Motor neuron (in vitro differentiated cells): ENCODE measurements around the gene KRT83. TPM values are rescaled to one million over a fixed set of nuclear protein-coding genes. Genes with fewer than 3 reads are reported as not detected.
"Not testable (repeated sequence)": the region's sequence is repeated elsewhere in the genome, so short reads cannot be mapped to it uniquely, and the experiment has no call there.

Experiments
- ATAC-seq, 8 experiments: fragments of 200-7000 bp; cut with Tn5 transposase; replicated peaks in 6 of 8; 2 replicates each; pipeline ENCODE4 v1.8.0; 2021; ENCODE audit warnings: mild to moderate bottlenecking in 8 of 8, moderate library complexity in 8 of 8
- H3K27ac ChIP-seq, 2 donors: fragments of 250-450 bp; sonication (Bioruptor Pico); 2 replicates each; pipeline ENCODE4 v1.9.0; 2021; ENCODE audit warnings: antibody characterized with exemption in 2 of 2, mild to moderate bottlenecking in 2 of 2, moderate library complexity in 1 of 2
- H3K4me1 ChIP-seq, 2 donors: fragments of 250-450 bp; sonication (Bioruptor Pico); replicated peaks in 1 of 2; 2 replicates each; pipeline ENCODE4 v1.6.1; 2021; ENCODE audit warnings: antibody characterized with exemption in 2 of 2, mild to moderate bottlenecking in 2 of 2, moderate library complexity in 1 of 2
- H3K4me3 ChIP-seq, 5 donors: fragments of 250-450 bp; sonication (Bioruptor Pico); 2 replicates each; pipeline ENCODE4 v1.9.0; 2021; ENCODE audit warnings: antibody characterized with exemption in 5 of 5, mild to moderate bottlenecking in 5 of 5, moderate library complexity in 4 of 5
- WGBS, 10 experiments: fragments of 450-650 bp; shearing (Covaris generic); methylation state at CpG; one replicate each; pipeline ENCODE4 v1.0.0; 2022; 5-methylcytosine and 5-hydroxymethylcytosine counted together
- in situ Hi-C, 9 experiments: fragments of 400-800 bp; cut with MboI; loops; one replicate each; pipeline ENCODE4 v1.15.0; 2021; ENCODE audit warnings: low sequenced_read_pairs in 9 of 9, low pct_unique_long_range_greater_than_20kb in 2 of 9; ENCODE audit not compliant: unreplicated experiment in 9 of 9
- total RNA-seq, 8 experiments: library from RNA; unstranded; fragments of 300-600 nt; gene quantifications; 2 replicates each; pipeline versions ENCODE4 v1.2.3 to v1.2.4, GENCODE V29; 2022

Gene KRT83
- total RNA-seq, 8 experiments from 2014 or later: 0.14 to 0.28 TPM; not detected in 6

DNA sequence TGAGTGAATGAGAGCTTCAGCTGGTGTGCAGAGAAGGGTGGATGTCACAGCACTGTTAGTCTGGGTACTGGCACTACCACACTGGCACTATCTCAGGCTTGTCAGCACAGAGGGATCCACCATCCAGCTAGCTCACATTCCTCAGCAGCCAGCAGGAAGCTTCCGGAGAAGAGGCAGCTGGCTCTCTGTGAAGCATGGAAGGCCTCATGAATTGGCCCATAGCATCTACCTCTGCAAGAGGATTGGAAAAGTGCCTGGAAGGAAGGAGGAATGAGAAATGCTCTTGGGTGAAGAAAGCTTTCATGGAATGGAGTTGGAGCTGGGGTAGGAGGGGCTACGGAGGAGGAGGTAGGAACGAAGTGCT, 9.9 kb downstream of the KRT83 start:
- no peak for ATAC-seq
- no peak overlapping the region for H3K4me3 ChIP-seq
- in situ Hi-C loops: no loop called here
- H3K4me1 ChIP-seq: no peaks in the 10 kb centered on the region
- no peak overlapping the region for H3K27ac ChIP-seq
- 50 to 100% (median 83%) methylated on average over 1 to 3 of the region's 3 CpGs; no CpG with 5 or more reads in 5 of the 10 experiments for WGBS, 10 experiments

DNA sequence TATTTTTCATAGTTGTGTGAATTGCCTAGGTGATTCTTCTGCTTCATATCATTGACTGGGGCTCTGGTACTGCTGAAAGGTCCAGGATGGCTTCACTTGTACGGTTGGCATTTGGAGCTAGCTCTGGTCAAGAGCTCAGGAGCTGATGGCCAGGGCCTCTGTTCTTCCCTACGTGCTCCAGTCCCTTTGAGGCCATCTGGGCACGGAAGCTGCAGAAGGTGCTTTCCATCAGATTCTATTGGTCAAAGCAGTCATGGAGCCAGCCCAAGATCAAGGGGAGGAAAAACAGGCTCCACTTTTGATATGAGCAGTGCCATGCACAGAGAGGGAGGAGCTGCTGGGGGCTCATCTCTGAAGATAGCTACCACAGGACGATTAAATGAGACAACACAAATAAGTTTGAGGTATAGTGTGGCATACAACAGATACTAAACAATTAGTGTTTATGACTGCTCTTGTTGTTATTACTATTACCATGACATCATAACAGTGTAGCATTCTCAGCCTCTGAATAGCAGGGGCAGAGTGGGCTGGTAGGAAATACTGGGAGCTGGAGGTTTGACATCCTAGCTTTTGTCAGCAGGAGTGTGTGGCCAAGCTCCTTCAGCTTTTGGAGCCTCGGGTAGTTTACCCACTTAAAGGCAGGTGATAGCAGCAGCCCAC, 10.4 kb downstream of the KRT83 start:
- no peak for ATAC-seq
- 0 to 90% (median 50%) methylated on average over 1 to 4 of the region's 5 CpGs; no CpG with 5 or more reads in 1 of the 10 experiments for WGBS, 10 experiments
- no peaks in the 10 kb centered on the region for H3K4me1 ChIP-seq
- no peak overlapping the region for H3K27ac ChIP-seq
- no peak overlapping the region for H3K4me3 ChIP-seq
- in situ Hi-C loops: no loop called here

DNA sequence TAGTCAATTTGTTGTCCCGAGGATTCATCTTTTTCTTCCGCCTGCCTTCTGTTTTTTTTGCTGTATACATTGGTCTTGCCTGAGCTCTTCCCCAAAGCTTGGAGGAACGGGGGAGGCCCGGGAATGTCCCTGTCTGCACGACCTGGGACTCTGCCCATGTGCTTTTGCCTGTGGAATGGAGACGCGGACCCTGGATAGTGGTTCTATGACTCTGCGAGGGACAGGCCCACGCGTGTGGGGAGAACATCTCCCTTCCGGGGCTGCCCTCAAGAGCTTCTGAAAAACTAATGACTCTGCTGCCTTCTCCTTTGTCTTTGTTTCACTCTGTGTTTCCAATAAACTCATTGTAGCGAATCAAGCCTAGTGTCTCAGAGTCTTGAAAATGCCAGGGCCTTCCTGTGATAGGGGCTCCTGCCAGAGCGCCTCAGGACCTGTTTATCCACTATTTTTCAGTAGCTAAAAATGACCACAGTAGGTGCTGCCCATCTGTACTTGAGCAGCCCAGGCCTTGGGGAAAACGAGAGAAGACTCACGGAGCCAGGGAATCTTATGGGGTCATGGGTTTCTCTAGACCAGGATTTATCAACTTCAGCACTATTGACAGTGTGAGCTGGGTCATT, 12.3 kb downstream of the KRT83 start:
- peak in 2 of 8 experiments; percentile 19 to 29 for ATAC-seq
- Histone ChIP-seq H3K4me1 (no peaks in the 10 kb centered on the region), H3K4me3 (peak overlapping the region; percentile 25 to 41 (median 31)), H3K27ac (no peak overlapping the region)
- in situ Hi-C loops: no loop called here
- 39 to 100% (median 77%) methylated on average over 1 to 7 of the region's 15 CpGs; no CpG with 5 or more reads in 2 of the 10 experiments for WGBS, 10 experiments

DNA sequence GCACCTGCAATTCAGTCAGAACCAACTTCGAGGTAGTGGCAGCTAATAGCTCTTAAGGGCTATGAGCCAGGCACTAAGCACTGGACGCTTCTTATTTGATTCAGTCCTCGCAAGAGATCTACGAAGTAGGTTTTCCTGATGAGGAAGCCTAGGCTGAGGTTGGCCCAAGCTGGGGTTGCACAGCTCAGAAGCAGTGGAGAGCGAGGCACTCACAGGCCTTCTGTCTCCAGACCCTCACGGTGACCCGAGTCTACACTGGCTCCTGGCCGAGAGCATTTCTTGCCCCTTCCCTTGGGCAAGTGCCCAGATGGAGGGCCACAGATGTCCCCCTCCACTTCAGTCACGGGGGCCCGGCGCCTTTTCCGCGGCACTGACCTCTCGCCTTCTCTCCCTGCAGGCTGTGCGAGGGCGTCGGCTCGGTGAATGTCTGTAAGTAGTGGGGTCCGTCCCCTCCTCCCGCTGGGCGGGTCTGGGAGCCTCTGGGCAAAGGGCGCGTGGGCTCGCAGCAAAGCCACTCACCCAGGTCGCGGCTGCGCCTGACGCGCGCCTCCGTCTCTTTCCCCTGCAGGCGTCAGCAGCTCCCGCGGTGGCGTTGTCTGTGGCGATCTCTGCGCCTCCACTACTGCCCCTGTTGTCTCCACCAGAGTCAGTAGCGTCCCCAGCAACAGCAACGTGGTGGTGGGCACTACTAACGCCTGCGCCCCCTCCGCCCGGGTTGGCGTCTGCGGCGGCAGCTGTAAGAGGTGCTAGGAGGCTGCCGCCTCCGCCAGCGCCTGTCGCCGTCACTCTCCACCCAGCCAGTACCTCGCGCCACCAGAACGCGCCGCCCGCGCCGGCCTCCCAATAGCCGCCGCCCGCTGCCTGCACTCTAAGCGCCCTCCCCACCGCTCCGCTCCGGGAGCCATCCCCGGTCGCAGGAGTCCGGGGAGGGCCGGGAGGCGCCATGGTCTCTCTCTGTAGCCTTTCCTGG, 13.1 kb downstream of the KRT83 start:
- 3 to 100% (median 34%) methylated on average over 1 to 13 of the region's 71 CpGs; no CpG with 5 or more reads in 2 of the 10 experiments for WGBS, 10 experiments
- Histone ChIP-seq H3K27ac (no peak overlapping the region), H3K4me1 (no peaks in the 10 kb centered on the region), H3K4me3 (peak overlapping the region; percentile 25 to 41 (median 31))
- in situ Hi-C loops: no loop called here
- ATAC-seq: peak; percentile 95 to 98 (median 97)

DNA sequence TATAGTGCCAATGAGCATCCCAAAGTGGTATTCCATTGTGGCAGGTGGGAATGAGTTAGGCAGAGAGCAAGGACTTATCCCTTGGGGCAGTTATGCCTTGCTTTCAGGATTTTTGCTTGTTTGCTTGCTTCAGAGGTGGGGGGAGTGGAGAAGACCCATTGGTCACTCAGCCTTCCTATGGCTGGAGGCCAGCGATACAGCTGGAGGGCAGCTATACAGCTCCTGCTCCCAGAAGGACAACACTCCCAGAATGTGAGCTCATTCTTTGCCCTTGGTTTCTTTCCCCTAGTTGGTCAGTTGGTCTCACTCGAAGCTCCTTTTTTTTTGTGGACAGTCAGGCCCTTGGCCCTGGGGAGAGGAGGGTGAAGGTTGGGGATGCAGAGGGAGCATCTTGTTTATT, 14.5 kb downstream of the KRT83 start:
- no peak for ATAC-seq
- no peaks in the 10 kb centered on the region for H3K4me1 ChIP-seq
- 67 to 100% (median 100%) methylated on average over 1 to 2 of the region's 2 CpGs; no CpG with 5 or more reads in 4 of the 10 experiments for WGBS, 10 experiments
- in situ Hi-C loops: no loop called here
- no peak overlapping the region for H3K4me3 ChIP-seq
- no peak overlapping the region for H3K27ac ChIP-seq

DNA sequence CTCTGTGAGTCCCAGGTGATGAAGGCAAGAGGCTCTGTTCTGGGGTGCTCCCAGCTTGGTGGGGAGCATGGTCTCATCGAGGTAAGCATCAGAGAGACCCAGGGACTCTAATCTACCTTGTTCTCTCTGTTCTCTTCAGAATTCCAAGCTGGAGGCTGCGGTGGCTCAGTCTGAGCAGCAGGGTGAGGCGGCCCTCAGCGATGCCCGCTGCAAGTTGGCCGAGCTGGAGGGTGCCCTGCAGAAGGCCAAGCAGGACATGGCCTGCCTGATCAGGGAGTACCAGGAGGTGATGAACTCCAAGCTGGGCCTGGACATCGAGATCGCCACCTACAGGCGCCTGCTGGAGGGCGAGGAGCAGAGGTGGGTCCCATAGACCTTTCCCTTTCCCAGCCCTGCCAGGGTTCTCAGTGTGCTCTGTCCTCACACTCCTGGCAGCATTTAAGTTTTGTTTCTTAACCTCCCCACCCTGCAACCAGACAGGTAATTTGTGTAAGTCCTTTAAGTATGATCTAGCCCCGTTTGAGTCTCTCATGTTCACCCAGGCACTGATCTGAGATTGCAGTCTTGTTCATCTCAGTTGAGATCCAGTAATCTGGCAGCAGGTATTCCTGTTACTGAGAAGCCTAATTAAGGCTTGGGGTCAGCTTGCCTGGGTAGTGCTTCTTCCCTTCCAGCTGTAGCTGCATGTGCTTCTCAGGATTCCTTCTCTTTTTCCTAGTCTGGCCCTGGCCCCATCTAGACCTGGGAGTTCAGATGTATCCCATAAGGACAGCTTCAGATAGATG, 15.1 kb downstream of the KRT83 start:
- Histone ChIP-seq H3K27ac (no peak overlapping the region), H3K4me1 (no peaks in the 10 kb centered on the region), H3K4me3 (no peak overlapping the region)
- ATAC-seq: peak in 1 of 8 experiments; percentile 21
- WGBS, 10 experiments: 0 to 20% methylated on average over 1 to 2 of the region's 11 CpGs; no CpG with 5 or more reads in 8 of the 10 experiments
- in situ Hi-C loops: no loop called here

DNA sequence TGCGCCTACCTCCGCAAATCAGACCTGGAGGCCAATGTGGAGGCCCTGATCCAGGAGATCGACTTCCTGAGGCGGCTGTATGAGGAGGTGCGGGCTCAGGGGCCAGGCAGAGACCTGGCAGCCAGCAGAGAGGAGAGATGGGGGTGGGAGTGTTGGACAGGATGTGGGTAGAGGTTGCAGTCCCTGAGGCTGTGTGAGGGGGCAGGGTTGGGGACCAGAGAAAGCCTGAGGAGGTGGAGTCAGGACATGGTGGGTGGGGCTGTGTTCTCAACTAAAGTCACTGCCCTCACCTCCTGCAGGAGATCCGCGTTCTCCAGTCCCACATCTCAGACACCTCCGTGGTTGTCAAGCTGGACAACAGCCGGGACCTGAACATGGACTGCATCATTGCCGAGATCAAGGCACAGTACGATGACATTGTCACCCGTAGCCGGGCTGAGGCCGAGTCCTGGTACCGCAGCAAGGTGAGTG, 16.2 kb downstream of the KRT83 start:
- H3K27ac ChIP-seq, in situ Hi-C loops, ATAC-seq, H3K4me3 ChIP-seq, H3K4me1 ChIP-seq: not testable (repeated sequence)
- WGBS, 10 experiments: 100% methylated on average over 1 of the region's 15 CpGs; no CpG with 5 or more reads in 9 of the 10 experiments

DNA sequence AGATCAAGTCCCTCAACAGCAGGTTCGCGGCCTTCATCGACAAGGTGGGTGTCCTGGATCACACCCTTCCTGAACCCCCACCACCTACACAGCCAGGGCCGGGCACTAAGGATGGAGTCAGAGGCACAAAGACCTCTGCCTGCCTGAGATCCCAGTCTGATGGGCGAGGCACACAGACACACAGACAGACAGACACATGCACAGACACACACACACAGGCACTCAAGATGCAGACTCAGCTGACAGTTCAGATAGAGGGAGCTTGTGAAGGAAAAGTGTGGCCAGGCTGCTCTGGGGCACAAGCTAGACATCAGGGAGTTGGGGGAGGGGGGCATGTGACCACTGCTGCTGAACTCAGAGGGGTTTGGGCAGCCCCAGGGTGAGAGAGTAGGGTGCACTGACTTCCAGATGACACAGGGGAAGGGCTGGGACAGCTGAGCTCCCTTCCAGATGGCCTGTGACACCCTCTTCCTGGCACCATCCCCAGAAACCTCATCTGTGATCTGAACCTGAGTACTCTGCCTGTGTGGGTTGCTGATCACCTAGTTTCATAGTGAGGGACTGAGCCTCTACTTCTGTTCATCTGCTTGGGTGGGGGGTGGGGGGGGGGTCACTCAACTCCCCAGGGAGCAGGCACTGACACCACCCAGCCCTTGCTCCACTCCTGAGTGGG, 18.8 kb downstream of the KRT83 start:
- H3K27ac ChIP-seq, H3K4me3 ChIP-seq, H3K4me1 ChIP-seq, in situ Hi-C loops: not testable (repeated sequence)
- no CpG with 5 or more reads among the region's 5 CpGs for WGBS, 10 experiments
- peak in 2 of 8 experiments; percentile 73 to 81 for ATAC-seq

DNA sequence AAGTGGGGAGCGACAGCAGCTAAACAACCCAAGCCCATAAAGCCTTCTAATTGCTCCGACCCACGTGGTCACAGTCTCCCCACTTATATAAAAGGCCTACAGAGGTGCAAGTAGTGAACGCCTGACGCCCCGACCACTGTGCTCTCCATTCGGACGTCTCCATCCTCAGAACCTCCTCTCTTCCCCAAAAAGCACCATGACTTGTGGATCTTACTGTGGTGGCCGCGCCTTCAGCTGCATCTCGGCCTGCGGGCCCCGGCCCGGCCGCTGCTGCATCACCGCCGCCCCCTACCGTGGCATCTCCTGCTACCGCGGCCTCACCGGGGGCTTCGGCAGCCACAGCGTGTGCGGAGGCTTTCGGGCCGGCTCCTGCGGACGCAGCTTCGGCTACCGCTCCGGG, 19.5 kb downstream of the KRT83 start:
- H3K4me3 ChIP-seq, in situ Hi-C loops, H3K27ac ChIP-seq, H3K4me1 ChIP-seq, ATAC-seq: not testable (repeated sequence)
- WGBS, 10 experiments: 66 to 93% (median 75%) methylated on average over 1 to 5 of the region's 31 CpGs; no CpG with 5 or more reads in 5 of the 10 experiments

DNA sequence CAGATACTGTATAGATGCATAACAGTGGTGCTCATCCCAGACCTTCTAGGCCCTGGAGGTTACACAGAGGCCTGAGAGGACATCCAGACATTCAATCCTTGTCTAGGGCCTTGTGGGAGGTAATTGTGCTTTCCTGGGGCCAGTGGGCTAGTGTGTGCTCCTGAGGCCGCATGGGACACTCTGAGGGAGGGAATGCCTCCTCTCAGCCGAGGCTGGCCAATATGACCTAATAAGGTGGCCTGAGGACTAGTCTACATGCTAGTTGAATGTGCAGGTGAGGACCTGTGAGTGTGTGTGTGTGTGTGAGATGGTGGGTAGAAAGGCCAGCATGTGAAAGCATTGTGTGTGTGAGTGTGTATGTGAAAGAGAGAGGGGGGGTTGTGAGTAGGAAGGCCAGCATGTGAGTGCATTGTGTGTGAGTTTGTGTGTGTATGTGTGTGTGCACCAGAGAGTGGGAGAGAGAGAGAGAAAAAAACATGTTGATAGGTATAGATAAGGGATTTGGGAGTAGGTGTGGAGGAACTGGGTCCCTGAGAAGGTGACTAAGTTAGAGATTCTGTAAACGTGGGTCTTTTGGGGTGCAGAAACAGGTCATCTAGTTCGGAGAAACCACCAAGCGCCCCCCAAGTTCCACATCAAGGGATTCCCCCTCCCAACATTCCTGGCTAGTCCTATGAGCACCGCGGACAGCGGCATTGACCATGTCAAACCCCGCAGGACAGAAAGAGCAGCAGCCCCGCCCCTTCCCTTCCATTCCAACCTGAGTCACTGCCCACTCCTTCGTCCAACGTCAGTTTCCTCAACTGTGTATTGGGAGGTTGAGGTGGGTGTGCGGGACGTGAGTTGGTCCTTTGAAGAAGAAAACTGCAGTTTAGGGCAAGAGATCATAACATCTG, 20.2 kb downstream of the KRT83 start:
- WGBS, 10 experiments: 0 to 52% (median 33%) methylated on average over 1 to 8 of the region's 14 CpGs; no CpG with 5 or more reads in 1 of the 10 experiments
- no peaks in the 10 kb centered on the region for H3K4me1 ChIP-seq
- H3K4me3 ChIP-seq: no peak overlapping the region
- ATAC-seq: peak in 2 of 8 experiments; percentile 22 to 57
- in situ Hi-C loops: no loop called here
- no peak overlapping the region for H3K27ac ChIP-seq

DNA sequence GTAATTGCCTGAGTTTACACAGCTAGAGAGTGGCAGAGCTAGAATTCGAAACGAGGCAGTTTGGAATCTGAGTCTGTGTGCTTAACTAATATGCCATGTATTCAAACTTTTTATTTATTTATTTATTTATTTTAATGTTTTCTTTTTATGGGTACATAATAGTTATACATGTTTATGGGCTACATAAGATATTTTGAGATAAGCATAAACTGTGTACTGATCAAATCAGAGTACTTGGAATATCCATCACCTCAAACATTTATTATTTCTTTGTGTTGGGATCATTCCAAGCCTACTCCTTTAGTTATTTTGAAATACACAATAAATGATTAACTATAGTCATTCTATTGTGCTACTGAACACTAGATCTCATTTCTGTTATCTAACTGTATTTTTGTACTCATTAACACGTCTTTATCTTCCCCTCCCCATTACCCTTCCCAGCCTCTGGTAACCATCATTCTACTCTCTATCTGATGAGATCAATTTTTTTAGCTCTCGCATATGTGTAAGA, 22.5 kb downstream of the KRT83 start:
- in situ Hi-C loops: no loop called here
- Histone ChIP-seq H3K4me3 (no peak overlapping the region), H3K27ac (no peak overlapping the region), H3K4me1 (no peaks in the 10 kb centered on the region)
- no peak for ATAC-seq
- 0 to 88% (median 49%) methylated on average over 1 to 4 of the region's 4 CpGs for WGBS, 10 experiments
